H1 (cell line): ENCODE data around the gene SLC2A5. TPM values are rescaled to one million over a fixed set of nuclear protein-coding genes. Genes with fewer than 3 reads are reported as not detected.

Source experiments
- CTCF ChIA-PET: fragments of 300-600 bp; sonication (Branson Sonifier 250); formaldehyde crosslinking; loops from one replicate; lab custom pipeline; 2021; ENCODE audit not compliant: partially characterized antibody; lab: Charles Lee
- POLR2A ChIA-PET: fragments of 300-600 bp; sonication (Branson Sonifier 250); formaldehyde crosslinking; loops from one replicate; lab custom pipeline; 2021; ENCODE audit warnings: inconsistent platforms; ENCODE audit not compliant: partially characterized antibody; lab: Charles Lee
- DNase-seq, 2 experiments: peaks; one replicate each; pipeline versions ENCODE4 v3.0.0 to v3.0.0-alpha.2; 2010 to 2022; ENCODE audit warnings: low spot score in 2 of 2, low read depth in 1 of 2, mixed read lengths in 1 of 2
- FAIRE-seq: peaks from 2 replicates; lab custom pipeline; 2011; peaks lifted over from hg19 to GRCh38; lab: Jason Lieb, UNC
- H2AFZ ChIP-seq: 2 replicates; pipeline ENCODE4 v1.8.1; 2012; ENCODE audit warnings: low read length, inconsistent platforms
- H2AK5ac ChIP-seq: 2 replicates; pipeline ENCODE4 v1.6.1; 2013; ENCODE audit warnings: low read depth, low read length
- H2BK120ac ChIP-seq: replicated peaks from 2 replicates; pipeline ENCODE3; 2013; ENCODE audit warnings: low read depth, low read length, inconsistent platforms
- H2BK12ac ChIP-seq: 2 replicates; pipeline ENCODE4 v1.6.1; 2013; ENCODE audit warnings: low read depth, low read length
- H2BK15ac ChIP-seq: 2 replicates; pipeline ENCODE4 v1.6.1; 2013; ENCODE audit warnings: low read length
- H2BK20ac ChIP-seq: 2 replicates; pipeline ENCODE4 v1.6.1; 2013; ENCODE audit warnings: low read length
- H2BK5ac ChIP-seq: 2 replicates; pipeline ENCODE4 v1.6.1; 2013; ENCODE audit warnings: low read depth, low read length
- H3K14ac ChIP-seq: 2 replicates; pipeline ENCODE4 v1.6.1; 2013; ENCODE audit warnings: inconsistent platforms; ENCODE audit not compliant: insufficient read length
- H3K18ac ChIP-seq: 2 replicates; pipeline ENCODE4 v1.6.1; 2013; ENCODE audit warnings: low read length; ENCODE audit errors: extremely low read depth
- H3K23ac ChIP-seq: 2 replicates; pipeline ENCODE4 v1.6.1; 2013; ENCODE audit warnings: inconsistent platforms; ENCODE audit not compliant: insufficient read length
- H3K23me2 ChIP-seq: 2 replicates; pipeline ENCODE4 v1.6.1; 2013; ENCODE audit warnings: low read depth, low read length
- H3K27ac ChIP-seq: 2 replicates; pipeline ENCODE4 v1.6.1; 2011; ENCODE audit warnings: low read depth, low read length, inconsistent platforms
- H3K27me3 ChIP-seq, 4 experiments: replicated peaks in 1 of 4; 1 replicate in 1 of 4; 2 replicates in 3 of 4; pipeline versions ENCODE4 v1.6.1 to v1.8.1; 2011 to 2013; ENCODE audit warnings: low read length in 3 of 4, mild to moderate bottlenecking in 3 of 4, inconsistent platforms in 2 of 4, mixed read lengths in 2 of 4, moderate library complexity in 1 of 4; ENCODE audit not compliant: control insufficient read depth in 3 of 4, insufficient read depth in 3 of 4; ENCODE audit errors: extremely low read depth in 1 of 4
- H3K36me3 ChIP-seq, 4 experiments: 2 replicates each; pipeline versions ENCODE4 v1.6.1 to v1.8.1; 2011 to 2013; ENCODE audit warnings: mild to moderate bottlenecking in 4 of 4, low read length in 3 of 4, moderate library complexity in 2 of 4, control low read depth in 1 of 4, inconsistent platforms in 1 of 4; ENCODE audit not compliant: insufficient read depth in 4 of 4, control insufficient read depth in 2 of 4
- H3K4ac ChIP-seq: replicated peaks from 2 replicates; pipeline ENCODE3; 2013; ENCODE audit warnings: low read length, low read depth, mixed read lengths, inconsistent platforms; ENCODE audit not compliant: insufficient read length
- H3K4me1 ChIP-seq, 4 experiments: replicated peaks in 1 of 4; 1 replicate in 1 of 4; 2 replicates in 3 of 4; pipeline versions ENCODE4 v1.6.1 to v1.8.1; 2011 to 2013; ENCODE audit warnings: low read length in 3 of 4, inconsistent platforms in 2 of 4, mixed read lengths in 1 of 4; ENCODE audit not compliant: insufficient read depth in 4 of 4, control insufficient read depth in 3 of 4
- H3K4me2 ChIP-seq, 2 experiments: 2 replicates each; pipeline versions ENCODE4 v1.6.1 to v1.8.1; 2011 to 2013; ENCODE audit warnings: low read depth in 2 of 2, low read length in 2 of 2, control low read depth in 1 of 2, inconsistent platforms in 1 of 2, mild to moderate bottlenecking in 1 of 2; ENCODE audit not compliant: insufficient read depth in 1 of 2
- H3K4me3 ChIP-seq, 4 experiments: fragments of 200-600, 300-600 bp in 1 of 4; sonication (generic), shearing (Covaris generic), sonication (Bioruptor Twin) in 1 of 4; 2 replicates each; pipeline versions ENCODE4 v1.5.1 to v1.8.1; 2011 to 2016; ENCODE audit warnings: low read length in 4 of 4, low read depth in 3 of 4, control low read depth in 2 of 4, inconsistent platforms in 2 of 4, mild to moderate bottlenecking in 2 of 4, mixed read lengths in 1 of 4, moderate library complexity in 1 of 4; ENCODE audit not compliant: insufficient read depth in 2 of 4; ENCODE audit errors: extremely low read depth in 1 of 4
- H3K56ac ChIP-seq: replicated peaks from 2 replicates; pipeline ENCODE3; 2013; ENCODE audit warnings: low read depth, mild to moderate bottlenecking, mixed read lengths, low read length, inconsistent platforms; ENCODE audit not compliant: insufficient read length
- H3K79me1 ChIP-seq: 2 replicates; pipeline ENCODE4 v1.6.1; 2013; ENCODE audit warnings: low read depth, low read length, control low read depth
- H3K79me2 ChIP-seq, 2 experiments: 2 replicates each; pipeline versions ENCODE4 v1.6.1 to v1.8.1; 2012 to 2013; ENCODE audit warnings: low read length in 2 of 2, mild to moderate bottlenecking in 2 of 2, inconsistent platforms in 1 of 2; ENCODE audit not compliant: insufficient read depth in 2 of 2, control insufficient read depth in 1 of 2
- H3K9ac ChIP-seq, 4 experiments: replicated peaks in 1 of 4; 1 replicate in 1 of 4; 2 replicates in 3 of 4; pipeline versions ENCODE4 v1.6.1 to v1.8.1; 2011 to 2013; ENCODE audit warnings: low read depth in 3 of 4, low read length in 3 of 4, control low read depth in 2 of 4, mild to moderate bottlenecking in 2 of 4, moderate library complexity in 2 of 4, inconsistent platforms in 1 of 4; ENCODE audit errors: extremely low read depth in 1 of 4
- H3K9me3 ChIP-seq, 2 experiments: 2 replicates each; pipeline versions ENCODE4 v1.6.1 to v1.8.1; 2012 to 2013; ENCODE audit warnings: mild to moderate bottlenecking in 2 of 2, moderate library complexity in 2 of 2, control low read depth in 1 of 2, inconsistent platforms in 1 of 2, low read depth in 1 of 2, low read length in 1 of 2, mixed read lengths in 1 of 2; ENCODE audit not compliant: insufficient read depth in 2 of 2
- H4K20me1 ChIP-seq, 2 experiments: replicated peaks in 1 of 2; 2 replicates each; pipeline versions ENCODE3 to v1.8.1; 2011 to 2013; ENCODE audit warnings: inconsistent platforms in 2 of 2, low read length in 2 of 2, mild to moderate bottlenecking in 1 of 2; ENCODE audit not compliant: insufficient read depth in 2 of 2, control insufficient read depth in 1 of 2
- H4K5ac ChIP-seq: 2 replicates; pipeline ENCODE4 v1.6.1; 2013; ENCODE audit warnings: low read length, low read depth, mixed read lengths, inconsistent platforms; ENCODE audit not compliant: insufficient read length
- H4K8ac ChIP-seq: 2 replicates; pipeline ENCODE4 v1.8.0; 2013; ENCODE audit warnings: mild to moderate bottlenecking, moderate library complexity, low read length, inconsistent platforms; ENCODE audit not compliant: insufficient read depth; ENCODE audit errors: extremely low read depth
- H4K91ac ChIP-seq: replicated peaks from 2 replicates; pipeline ENCODE3; 2013; ENCODE audit warnings: low read length, mixed read lengths, inconsistent platforms; ENCODE audit not compliant: insufficient read length
- CTCF ChIP-seq, 3 experiments: IDR thresholded peaks; 1 replicate in 2 of 3; 2 replicates in 1 of 3; pipeline versions ENCODE4 v1.5.1 to v1.6.1; 2011; ENCODE audit warnings: low read length in 3 of 3, mild to moderate bottlenecking in 3 of 3, inconsistent platforms in 2 of 3, low read depth in 1 of 3, moderate library complexity in 1 of 3; ENCODE audit not compliant: insufficient read depth in 1 of 3; ENCODE audit errors: control extremely low read depth in 1 of 3
- SP2 ChIP-seq: IDR thresholded peaks from 2 replicates; pipeline ENCODE4 v1.6.1; 2012; ENCODE audit warnings: mild to moderate bottlenecking, low read length, inconsistent platforms
- USF2 ChIP-seq: IDR thresholded peaks from 2 replicates; pipeline ENCODE4 v1.6.1; 2011; ENCODE audit warnings: low read length, improper control_type of control experiment
- WGBS, 2 experiments: shearing (Covaris generic) in 1 of 2; methylation state at CpG; one replicate each; pipeline versions ENCODE4 v1.1.6 to v1.1.7; 2013 to 2015; ENCODE audit warnings: low lambda C conversion rate in 2 of 2, mixed read lengths in 2 of 2, inconsistent platforms in 1 of 2, low coverage in 1 of 2, missing lambda C conversion rate in 1 of 2; ENCODE audit not compliant: insufficient replicate concordance in 2 of 2, insufficient coverage in 1 of 2, insufficient read length in 1 of 2; ENCODE audit errors: extremely low coverage in 1 of 2, missing lambda C conversion rate in 1 of 2; 5-methylcytosine and 5-hydroxymethylcytosine counted together
- polyA plus RNA-seq, 7 experiments: library from polyadenylated mRNA; depleted of rRNA in 3 of 7; stranded (reverse) in 5 of 7; unstranded in 2 of 7; fragments of >200 nt in 5 of 7; fragments of 200-250 nt in 2 of 7; gene quantifications; 1 replicate in 5 of 7; 2 replicates in 1 of 7; 4 replicates in 1 of 7; pipeline versions ENCODE4 v1.2.1 to v1.2.3, GENCODE V29; 2011 to 2013; ENCODE audit warnings: missing spikeins in 2 of 7, mixed read lengths in 2 of 7
- total RNA-seq: library from RNA; stranded (reverse); fragmentation: NEBNext Ultra II Directional; extraction: Animal tissue kit (Norgen Biotek cat#: 25700); gene quantifications from 2 replicates; pipeline ENCODE4 v1.2.1, GENCODE V29; 2021

Gene SLC2A5
- total and polyA plus RNA-seq, 2 of the 8 experiments (the other 6 are each of a cell fraction or from before 2014, with no cell fraction given), result 0.12 TPM; not detected in 1

GRCh38 chr1:9037476-9038337, 31.7 kb downstream of the SLC2A5 start:
- H2BK20ac ChIP-seq, result no peak overlapping the region
- H3K4me3 ChIP-seq, result no peak overlapping the region
- 89% methylated on average over 26 of the region's 28 CpGs; no CpG with 5 or more reads in 1 of the 2 experiments for WGBS, 2 experiments

More at GRCh38 chr1:9037476-9038337, 31.7 kb downstream of the SLC2A5 start:
- H3K18ac ChIP-seq, result no peak overlapping the region; the same call in 1 of the 2 replicates
- TF ChIP-seq USF2 (no peak), SP2 (no peak), CTCF (IDR thresholded peaks at IDR 0.05; ENCODE audit: control extremely low read depth in 1 of 3, insufficient read depth in 1 of 3, low read depth in 1 of 3, low read length in 3 of 3) (peak in 1 of 3 experiments; percentile 4; a peak in 1 of 4 replicates)
- TF ChIP-seq, all 59 proteins: peak for 1
- Histone ChIP-seq H3K23ac (no peak overlapping the region), H4K5ac (no peak overlapping the region), H3K23me2 (no peaks in the 10 kb centered on the region), H3K4ac (no peak overlapping the region), H3K27me3 (no peaks in the 10 kb centered on the region; a peak in 1 of 7 replicates), H2BK15ac (no peak overlapping the region), H4K8ac (peak overlapping the region; percentile 74), H2AK5ac (no peak overlapping the region), H2BK120ac (no peak overlapping the region), H3K4me1 (peaks cover 0 to 2% (median 0%) of the 10 kb centered on the region in 4 experiments; a peak in 2 of 7 replicates), H3K27ac (no peak overlapping the region), H3K56ac (no peak overlapping the region), H3K14ac (no peak overlapping the region), H2BK12ac (no peak overlapping the region), H4K20me1 (peaks cover 0 to 2% of the 10 kb centered on the region in 2 experiments), H4K91ac (no peak overlapping the region), H3K9me3 (peaks cover 0 to 5% of the 10 kb centered on the region in 2 experiments; a peak in 1 of 4 replicates), H2BK5ac (no peak overlapping the region; the same call in 1 of the 2 replicates), H3K9ac (no peak overlapping the region), H2AFZ (no peak overlapping the region), H3K79me2 (no peaks in the 10 kb centered on the region), H3K36me3 (no peaks in the 10 kb centered on the region; a peak in 1 of 8 replicates), H3K4me2 (no peak overlapping the region), H3K79me1 (no peaks in the 10 kb centered on the region)
- no peak for DNase-seq
- POLR2A ChIA-PET, result interaction anchor here (1.1 to 1.6 kb wide), 2 partner anchors 9 to 159 kb away, joined by 3 to 5 read pairs; partner anchors contain the start of gene ENO1
- no peak for FAIRE-seq
- CTCF ChIA-PET, result interaction anchor here (0.9 to 3.7 kb wide), 12 partner anchors 11 to 87 kb away, joined by 3 to 16 read pairs (median 4); no protein-coding TSS in a partner anchor
